AG10803 (cell line): Measurements from ENCODE around the gene IL17B.

Experiments used
- DNase-seq: peaks from one replicate; pipeline ENCODE4 v3.0.0; 2010; ENCODE audit warnings: low read depth
- H3K4me3 ChIP-seq: 2 replicates; pipeline ENCODE4 v1.5.1; 2011; ENCODE audit warnings: mild to moderate bottlenecking, low read length, control low read depth
- CTCF ChIP-seq: conservative IDR thresholded peaks from 2 replicates; pipeline ENCODE4 v1.5.1; 2011; ENCODE audit warnings: mild to moderate bottlenecking, low read length, control low read depth, inconsistent platforms

IL17B gene

GRCh38 chr5:149363358-149363757 is 15.7 kb downstream of the IL17B start:
- DNase-seq: no peak

DNA sequence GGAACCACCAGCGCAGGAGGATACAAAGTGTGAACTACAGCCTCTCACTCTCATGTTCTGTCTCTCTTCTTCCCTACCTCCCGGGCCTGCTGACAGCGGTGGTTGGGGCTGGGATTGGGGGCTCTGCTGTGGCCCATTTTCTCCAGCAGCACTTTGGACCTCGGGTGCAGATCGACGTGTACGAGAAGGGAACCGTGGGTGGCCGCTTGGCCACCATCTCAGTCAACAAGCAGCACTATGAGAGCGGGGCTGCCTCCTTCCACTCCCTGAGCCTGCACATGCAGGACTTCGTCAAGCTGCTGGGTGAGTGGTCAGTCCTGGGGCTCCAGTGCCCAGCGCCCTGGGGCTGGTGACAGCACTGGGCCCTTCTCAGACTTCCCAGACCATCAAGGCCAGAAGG is 16.6 kb downstream of the IL17B start:
- DNase-seq: no peak
- H3K4me3 ChIP-seq: no peak overlapping the region
- TF ChIP-seq CTCF: no peak

More at GRCh38 chr5:149363358-149363757, 15.7 kb downstream of the IL17B start:
- H3K4me3 ChIP-seq: no peak overlapping the region
- TF ChIP-seq CTCF: no peak

- no peak for TF ChIP-seq CTCF
- DNase-seq: no peak
- H3K4me3 ChIP-seq: no peak overlapping the region
Measured at GRCh38 chr5:149360272-149360671, 18.8 kb downstream of the IL17B start.

DNA sequence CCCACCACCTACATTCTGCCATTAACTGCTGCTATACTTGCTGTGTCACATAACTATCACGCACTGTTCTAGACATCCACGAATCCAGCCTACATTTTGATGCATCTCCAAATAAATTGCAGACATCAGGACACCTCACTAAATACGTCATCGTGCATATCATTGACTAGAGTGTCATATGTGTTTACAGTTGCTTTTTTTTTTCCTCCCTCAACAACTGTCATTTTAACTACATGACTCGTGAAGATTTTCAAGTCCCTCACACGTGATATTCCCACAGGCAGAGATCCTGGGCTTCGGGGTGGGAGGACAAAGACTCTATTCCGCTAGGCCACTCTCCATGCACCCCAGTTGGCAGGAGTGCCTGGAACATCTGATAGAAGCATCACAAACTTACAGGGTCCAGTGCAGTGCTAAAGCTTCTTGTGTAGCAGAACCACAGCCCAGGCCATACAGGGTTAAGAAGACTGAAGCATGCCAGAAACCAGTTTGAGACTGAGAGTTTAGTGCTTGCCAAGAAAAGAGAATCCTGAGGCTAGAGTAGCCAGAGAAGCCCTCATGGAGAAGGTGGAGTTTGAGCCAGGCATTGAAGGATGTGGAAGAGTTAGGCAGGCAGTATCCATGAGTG is 20.1 kb downstream of the IL17B start:
- no peak for DNase-seq
- no peak for TF ChIP-seq CTCF
- H3K4me3 ChIP-seq: no peak overlapping the region; the same call in 1 of the 2 replicates

DNA sequence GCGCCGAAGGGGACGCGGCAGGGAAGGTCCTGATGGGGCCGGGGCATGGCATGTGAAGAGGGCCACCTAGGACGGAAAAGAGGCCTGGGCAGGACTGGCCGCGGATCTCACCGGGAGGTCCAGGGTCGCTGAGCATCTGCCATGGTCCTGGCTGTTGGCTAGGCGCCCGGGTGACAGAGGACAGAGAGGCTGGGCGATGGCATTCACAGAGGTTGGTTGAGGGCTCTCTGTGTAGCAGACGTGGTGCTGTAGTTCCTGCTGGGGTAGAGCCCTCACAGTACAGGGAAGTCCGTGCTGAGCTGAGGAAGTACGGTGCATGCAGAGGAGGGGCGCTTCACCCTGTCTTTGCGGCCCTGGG is 20.8 kb downstream of the IL17B start:
- peak overlapping the region; percentile 74 for H3K4me3 ChIP-seq
- no peak for DNase-seq
- no peak for TF ChIP-seq CTCF

DNA sequence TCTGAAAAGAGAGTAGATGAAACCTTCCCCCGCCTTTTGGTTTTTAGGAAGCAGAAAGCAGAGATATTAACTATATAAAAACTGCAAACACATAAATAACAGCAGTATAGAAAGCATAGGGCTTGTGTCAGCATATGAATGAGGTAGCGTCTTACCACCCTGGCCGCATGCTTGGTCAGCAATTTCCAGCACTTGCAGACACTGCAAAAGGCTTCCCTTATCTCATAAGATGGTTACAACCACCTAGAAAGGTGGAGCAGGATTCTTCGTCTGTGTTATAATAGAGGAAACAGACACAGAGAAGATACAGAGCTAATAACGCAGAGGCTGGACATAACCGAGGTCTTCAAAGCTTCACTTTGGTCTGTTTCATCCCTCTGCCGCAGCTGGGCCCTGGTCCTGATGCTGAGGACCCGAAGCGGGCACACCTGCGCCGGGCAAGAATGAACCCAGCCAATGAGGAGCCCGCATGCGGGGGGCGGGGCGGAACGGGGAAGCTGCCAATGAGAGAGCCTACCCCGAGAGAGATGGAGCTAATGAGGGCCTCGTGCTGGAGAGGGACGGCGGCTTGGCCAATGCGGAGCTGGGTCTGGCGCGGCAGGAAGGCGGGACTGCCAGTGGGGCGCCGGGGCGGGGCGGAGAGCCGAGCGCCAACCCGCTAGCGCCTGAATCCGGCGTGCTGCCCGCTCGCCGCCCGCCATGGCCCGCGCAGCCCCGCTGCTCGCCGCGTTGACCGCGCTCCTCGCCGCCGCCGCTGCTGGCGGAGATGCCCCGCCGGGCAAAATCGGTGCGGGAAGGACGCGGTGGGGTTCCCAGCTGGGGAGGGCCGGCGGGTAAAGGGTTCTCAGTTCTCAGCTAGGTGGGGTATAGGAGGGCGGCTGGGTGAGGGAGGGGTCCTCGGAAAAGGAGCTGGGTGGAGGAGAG is 21.5 kb downstream of the IL17B start, which contains the start of gene PCYOX1L:
Gene PCYOX1L, plus strand, starts transcription at position 677 of the 924 bp plus-strand sequence. Its CDS starts 23 bp downstream, at position 700.
- H3K4me3 ChIP-seq: peak within 1 kb of the TSS; percentile 74
- peak; percentile 94 for DNase-seq
- no peak for TF ChIP-seq CTCF
